Measurements from ENCODE around the gene TRAPPC12. TPM values are rescaled to one million over a fixed set of nuclear protein-coding genes. Genes with fewer than 3 reads are reported as not detected.
"Not testable (repeated sequence)": the region's sequence is repeated elsewhere in the genome, so short reads cannot be mapped to it uniquely, and the experiment has no call there.

Gene TRAPPC12
- total RNA-seq, 1 donor from 2014 or later, result 121 TPM

- TF ChIP-seq CTCF (IDR thresholded peaks at IDR 0.05; ENCODE audit: unreplicated experiment), result no peak
- no peak for DNase-seq (ENCODE audit: low spot score, unreplicated experiment)
- H3K36me3 Mint-ChIP-seq (ENCODE audit: insufficient read depth), result peaks cover 57% of the 10 kb centered on the region
- H3K27me3 Mint-ChIP-seq, result no peaks in the 10 kb centered on the region
- no peak overlapping the region for H3K4me3 Mint-ChIP-seq (ENCODE audit: low read depth)
- H3K4me1 Mint-ChIP-seq (ENCODE audit: low read depth), result peaks cover 21% of the 10 kb centered on the region
- peaks cover 13% of the 10 kb centered on the region for H3K9me3 Mint-ChIP-seq (ENCODE audit: low read depth)
- peak overlapping the region; percentile 86 for H3K27ac Mint-ChIP-seq
Measured at GRCh38 chr2:3505771-3506170, 126.3 kb downstream of the TRAPPC12 start.

- no peak for DNase-seq (ENCODE audit: low spot score, unreplicated experiment)
- no peak for TF ChIP-seq CTCF (IDR thresholded peaks at IDR 0.05; ENCODE audit: unreplicated experiment)
- H3K27me3 Mint-ChIP-seq, result no peaks in the 10 kb centered on the region
- peaks cover 11% of the 10 kb centered on the region for H3K9me3 Mint-ChIP-seq (ENCODE audit: low read depth)
- no peak overlapping the region for H3K27ac Mint-ChIP-seq
- peaks cover 54% of the 10 kb centered on the region for H3K36me3 Mint-ChIP-seq (ENCODE audit: insufficient read depth)
- no peak overlapping the region for H3K4me3 Mint-ChIP-seq (ENCODE audit: low read depth)
- peaks cover 7% of the 10 kb centered on the region for H3K4me1 Mint-ChIP-seq (ENCODE audit: low read depth)
Measured at GRCh38 chr2:3512086-3512485, 132.6 kb downstream of the TRAPPC12 start.

- TF ChIP-seq CTCF (IDR thresholded peaks at IDR 0.05; ENCODE audit: unreplicated experiment), result no peak
- Mint-ChIP-seq H3K4me1 (ENCODE audit: low read depth) (peaks cover 16% of the 10 kb centered on the region), H3K36me3 (ENCODE audit: insufficient read depth) (peaks cover 51% of the 10 kb centered on the region), H3K27me3 (no peaks in the 10 kb centered on the region), H3K9me3 (ENCODE audit: low read depth) (peaks cover 11% of the 10 kb centered on the region), H3K4me3 (ENCODE audit: low read depth) (no peak overlapping the region), H3K27ac (no peak overlapping the region)
- no peak for DNase-seq (ENCODE audit: low spot score, unreplicated experiment)
Measured at GRCh38 chr2:3513026-3513810, 133.7 kb downstream of the TRAPPC12 start.

GRCh38 chr2:3515438-3515837 lies 135.9 kb downstream of the TRAPPC12 start:
- Mint-ChIP-seq H3K4me1 (ENCODE audit: low read depth) (peaks cover 21% of the 10 kb centered on the region), H3K36me3 (ENCODE audit: insufficient read depth) (peaks cover 41% of the 10 kb centered on the region)
- H3K27me3 Mint-ChIP-seq; H3K9me3 Mint-ChIP-seq (ENCODE audit: low read depth); H3K4me3 Mint-ChIP-seq (ENCODE audit: low read depth); DNase-seq (ENCODE audit: low spot score, unreplicated experiment); H3K27ac Mint-ChIP-seq: not testable (repeated sequence)

- H3K27ac Mint-ChIP-seq, result peak overlapping the region; percentile 46
- H3K4me1 Mint-ChIP-seq (ENCODE audit: low read depth), result peaks cover 30% of the 10 kb centered on the region
- H3K4me3 Mint-ChIP-seq (ENCODE audit: low read depth), result peak overlapping the region; percentile 65
- DNase-seq (ENCODE audit: low spot score, unreplicated experiment), result no peak
- TF ChIP-seq CTCF (IDR thresholded peaks at IDR 0.05; ENCODE audit: unreplicated experiment), result no peak
- H3K27me3 Mint-ChIP-seq, result no peaks in the 10 kb centered on the region
- H3K36me3 Mint-ChIP-seq (ENCODE audit: insufficient read depth), result peaks cover 31% of the 10 kb centered on the region
- H3K9me3 Mint-ChIP-seq (ENCODE audit: low read depth), result peaks cover 7% of the 10 kb centered on the region
Measured at GRCh38 chr2:3516831-3517230, 137.3 kb downstream of the TRAPPC12 start.

GRCh38 chr2:3517948-3518495 lies 138.5 kb downstream of the TRAPPC12 start:
- peaks cover 29% of the 10 kb centered on the region for H3K36me3 Mint-ChIP-seq (ENCODE audit: insufficient read depth)

More at GRCh38 chr2:3517948-3518495, 138.5 kb downstream of the TRAPPC12 start:
- no peak for DNase-seq (ENCODE audit: low spot score, unreplicated experiment)
- Mint-ChIP-seq H3K9me3 (ENCODE audit: low read depth) (peaks cover 7% of the 10 kb centered on the region), H3K4me1 (ENCODE audit: low read depth) (peaks cover 31% of the 10 kb centered on the region), H3K4me3 (ENCODE audit: low read depth) (peak overlapping the region; percentile 86), H3K27ac (peak overlapping the region; percentile 95), H3K27me3 (no peaks in the 10 kb centered on the region)
- no peak for TF ChIP-seq CTCF (IDR thresholded peaks at IDR 0.05; ENCODE audit: unreplicated experiment)

Measured in progenitor cell of endocrine pancreas (in vitro differentiated cells).